A549 treated with Mapracorat at 1 μM for 4 hours (cell line): ENCODE data around the gene CLEC20A. TPM values are rescaled to one million over a fixed set of nuclear protein-coding genes. Genes with fewer than 3 reads are reported as not detected.

Source experiments
- total RNA-seq: library from RNA; stranded (reverse); fragments of 200-300 nt; extraction: Qiagen RNA extraction; gene quantifications from 5 replicates; pipeline ENCODE4 v1.2.3, GENCODE V29; 2022

CLEC20A gene
- not detected in 5 replicates for total RNA-seq

GRCh38 chr1:178496410-178497135 is at the start of gene CLEC20A:
Gene CLEC20A, minus strand, starts transcription at chr1:178496964. Its CDS starts 25 bp downstream, at chr1:178496939.

DNA sequence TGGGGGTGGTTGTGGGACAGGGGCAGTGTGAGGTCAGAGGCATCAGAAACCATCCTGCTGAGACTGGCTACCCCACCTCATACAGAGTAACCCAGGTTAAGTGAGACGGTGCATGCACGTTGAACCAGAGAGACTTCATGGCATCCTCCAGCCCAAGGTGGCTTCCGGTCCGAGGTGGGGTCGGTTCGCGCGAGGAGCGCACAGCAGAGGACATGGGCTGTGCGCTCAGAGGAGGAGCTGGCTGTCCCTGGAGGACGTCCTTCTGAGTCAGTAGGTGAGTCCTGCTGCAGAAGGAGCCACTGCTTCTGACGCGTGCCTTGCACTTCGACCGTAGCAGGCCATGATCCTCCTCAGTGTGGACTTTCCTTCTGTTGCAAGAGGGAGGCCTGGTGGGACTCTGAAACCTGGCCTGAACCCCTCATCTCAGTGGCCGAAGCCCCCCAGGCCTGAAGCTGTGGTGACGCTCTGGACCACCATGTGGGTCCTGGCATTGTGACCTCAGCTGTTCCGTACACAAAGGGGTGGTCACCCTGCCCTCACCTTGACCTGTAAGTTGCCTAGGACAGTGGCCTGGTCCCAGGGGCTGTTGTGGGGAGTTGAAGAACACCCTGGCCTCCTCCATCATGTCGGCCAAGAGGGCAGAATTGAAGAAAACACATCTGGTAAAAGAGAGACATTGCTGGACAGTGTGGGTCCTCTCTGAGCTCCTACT is 16.0 kb upstream of the CLEC20A start, which contains the start of gene TEX35:
Gene TEX35, plus strand, starts transcription at position 544 of the 712 bp plus-strand sequence. Its CDS starts 80 bp downstream, at position 624.

Other genes starting within 250 kb of the CLEC20A start
- not detected in 5 replicates for gene TEX35, start 16.1 kb upstream of the CLEC20A start, total RNA-seq
- gene RALGPS2, start 228.3 kb upstream of the CLEC20A start, total RNA-seq, result 15.4 to 29.1 TPM (median 26.4 TPM) in 5 replicates